ENCODE results near the gene MYOZ3.

The MYOZ3 gene

DNA sequence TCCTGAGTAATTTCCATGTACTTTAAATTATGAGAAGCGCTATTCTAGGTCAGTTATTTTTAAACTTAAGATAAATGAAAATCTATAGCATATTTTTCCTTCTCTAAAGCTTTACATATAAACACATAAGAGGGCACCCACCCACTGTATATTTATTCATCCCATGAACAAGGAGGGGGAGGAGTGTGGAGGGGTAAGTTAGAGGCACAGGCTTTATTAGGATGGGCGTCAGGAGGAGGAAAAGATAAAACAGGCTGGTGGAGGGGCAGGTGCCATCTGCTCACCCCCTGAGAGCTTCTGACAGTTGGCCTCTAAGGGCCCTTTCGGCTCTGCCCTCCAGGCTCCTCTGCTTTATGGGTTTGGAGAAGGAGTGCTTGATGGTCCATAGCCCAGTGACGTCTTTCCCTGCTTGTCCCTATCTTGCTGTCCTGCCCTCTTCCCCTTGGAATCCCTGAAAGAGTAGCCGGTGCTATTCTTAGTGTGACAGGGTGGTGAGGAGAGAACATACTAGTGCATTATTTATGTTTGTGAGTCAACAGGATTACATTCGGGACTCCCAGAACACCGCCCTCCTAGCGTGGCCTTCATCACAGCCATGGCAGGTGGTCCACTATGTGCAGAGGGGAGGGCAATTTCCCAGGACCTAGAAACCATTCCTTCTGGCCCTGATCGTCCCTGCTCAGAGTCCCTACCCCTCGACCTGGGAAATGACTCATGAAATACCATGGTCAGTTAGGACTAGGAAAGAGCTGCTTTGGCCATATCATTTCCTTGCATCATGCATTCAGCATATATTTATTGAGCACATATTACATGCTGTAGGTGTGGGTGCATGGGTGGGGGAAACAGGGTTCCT, 28.5 kb upstream of the MYOZ3 start:
- POLR2A ChIA-PET: no interaction called here
- no peak for DNase-seq (ENCODE audit: extremely low spot score)
- TF ChIP-seq, protein P1, sequence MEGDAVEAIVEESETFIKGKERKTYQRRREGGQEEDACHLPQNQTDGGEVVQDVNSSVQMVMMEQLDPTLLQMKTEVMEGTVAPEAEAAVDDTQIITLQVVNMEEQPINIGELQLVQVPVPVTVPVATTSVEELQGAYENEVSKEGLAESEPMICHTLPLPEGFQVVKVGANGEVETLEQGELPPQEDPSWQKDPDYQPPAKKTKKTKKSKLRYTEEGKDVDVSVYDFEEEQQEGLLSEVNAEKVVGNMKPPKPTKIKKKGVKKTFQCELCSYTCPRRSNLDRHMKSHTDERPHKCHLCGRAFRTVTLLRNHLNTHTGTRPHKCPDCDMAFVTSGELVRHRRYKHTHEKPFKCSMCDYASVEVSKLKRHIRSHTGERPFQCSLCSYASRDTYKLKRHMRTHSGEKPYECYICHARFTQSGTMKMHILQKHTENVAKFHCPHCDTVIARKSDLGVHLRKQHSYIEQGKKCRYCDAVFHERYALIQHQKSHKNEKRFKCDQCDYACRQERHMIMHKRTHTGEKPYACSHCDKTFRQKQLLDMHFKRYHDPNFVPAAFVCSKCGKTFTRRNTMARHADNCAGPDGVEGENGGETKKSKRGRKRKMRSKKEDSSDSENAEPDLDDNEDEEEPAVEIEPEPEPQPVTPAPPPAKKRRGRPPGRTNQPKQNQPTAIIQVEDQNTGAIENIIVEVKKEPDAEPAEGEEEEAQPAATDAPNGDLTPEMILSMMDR (IDR thresholded peaks at IDR 0.05; ENCODE audit: control extremely low read depth, extremely low read depth, low read depth, missing control alignments): no peak
- CTCF ChIA-PET: interaction anchor here (0.9 to 1.3 kb wide), 5 partner anchors 10 to 72 kb away, joined by 3 to 7 read pairs (median 3); no protein-coding TSS in a partner anchor

DNA sequence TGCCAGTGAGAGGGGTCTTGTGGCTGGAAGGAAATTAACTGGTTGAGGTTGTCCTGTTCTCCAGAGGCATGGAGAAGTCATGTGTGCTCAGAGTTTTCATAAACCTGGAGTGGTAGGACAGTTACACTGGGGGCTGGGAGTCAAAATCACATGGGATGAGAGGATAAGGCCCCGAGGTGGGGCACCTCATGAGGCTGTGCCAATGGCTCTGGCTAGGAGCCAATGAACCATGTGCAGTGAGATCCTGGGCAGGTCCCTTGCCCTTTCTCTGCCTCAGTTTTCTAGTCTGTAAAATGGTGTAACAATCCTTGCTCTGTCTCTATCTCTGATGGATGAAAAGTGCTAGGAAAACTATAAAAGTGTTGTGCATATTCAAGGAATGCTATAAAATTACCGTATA, 27.6 kb upstream of the MYOZ3 start:
- TF ChIP-seq, protein P1 (IDR thresholded peaks at IDR 0.05; ENCODE audit: control extremely low read depth, extremely low read depth, low read depth, missing control alignments): no peak
- CTCF ChIA-PET: interaction anchor here (0.6 to 2.1 kb wide), 5 partner anchors 10 to 215 kb away, joined by 3 to 7 read pairs (median 4); no protein-coding TSS in a partner anchor
- no peak for DNase-seq (ENCODE audit: extremely low spot score)
- POLR2A ChIA-PET: no interaction called here

DNA sequence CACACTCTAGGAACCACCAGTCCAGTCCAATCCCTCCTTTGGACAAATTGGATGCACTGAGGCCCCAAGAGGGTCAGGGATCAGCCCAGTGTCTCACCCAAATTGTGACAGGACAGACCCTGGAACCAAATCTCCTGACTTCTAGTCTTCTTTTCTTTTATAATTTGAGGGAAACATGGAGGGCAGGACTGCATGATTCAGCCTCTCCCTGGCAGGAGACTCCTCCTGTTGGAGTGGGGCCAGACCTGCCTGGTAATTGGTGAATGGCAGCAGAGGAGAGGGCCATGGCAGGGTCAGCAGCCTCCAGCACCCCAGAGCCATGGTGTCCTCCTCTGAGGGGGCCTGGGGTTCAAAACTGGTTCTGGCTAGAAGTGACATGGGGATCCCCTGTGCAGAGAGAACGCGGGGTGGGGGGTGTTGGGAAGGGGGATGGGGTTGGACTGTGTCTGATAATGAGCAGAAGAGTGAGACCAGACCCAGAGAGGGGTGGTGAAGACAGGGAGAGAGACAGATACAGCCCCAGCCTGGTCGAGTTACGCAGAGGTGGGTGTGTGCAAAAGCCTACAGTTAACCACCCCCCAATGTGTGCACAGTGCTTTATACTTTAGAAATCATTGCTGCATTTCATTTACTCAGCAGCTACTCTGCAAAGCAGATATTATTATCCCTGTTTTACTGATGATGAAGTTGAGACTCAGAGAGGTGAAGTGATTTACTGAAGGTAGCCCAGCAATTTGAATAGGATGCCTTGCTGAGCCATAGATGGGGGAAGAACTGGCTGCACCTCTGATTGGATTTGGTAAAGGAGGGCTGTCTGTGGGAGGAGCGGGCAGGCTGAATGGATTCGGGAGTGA, 24.4 kb upstream of the MYOZ3 start:
- DNase-seq (ENCODE audit: extremely low spot score): no peak
- TF ChIP-seq, protein P1 (IDR thresholded peaks at IDR 0.05; ENCODE audit: control extremely low read depth, extremely low read depth, low read depth, missing control alignments): no peak
- ChIA-PET POLR2A (no interaction called here), CTCF (no interaction called here)

DNA sequence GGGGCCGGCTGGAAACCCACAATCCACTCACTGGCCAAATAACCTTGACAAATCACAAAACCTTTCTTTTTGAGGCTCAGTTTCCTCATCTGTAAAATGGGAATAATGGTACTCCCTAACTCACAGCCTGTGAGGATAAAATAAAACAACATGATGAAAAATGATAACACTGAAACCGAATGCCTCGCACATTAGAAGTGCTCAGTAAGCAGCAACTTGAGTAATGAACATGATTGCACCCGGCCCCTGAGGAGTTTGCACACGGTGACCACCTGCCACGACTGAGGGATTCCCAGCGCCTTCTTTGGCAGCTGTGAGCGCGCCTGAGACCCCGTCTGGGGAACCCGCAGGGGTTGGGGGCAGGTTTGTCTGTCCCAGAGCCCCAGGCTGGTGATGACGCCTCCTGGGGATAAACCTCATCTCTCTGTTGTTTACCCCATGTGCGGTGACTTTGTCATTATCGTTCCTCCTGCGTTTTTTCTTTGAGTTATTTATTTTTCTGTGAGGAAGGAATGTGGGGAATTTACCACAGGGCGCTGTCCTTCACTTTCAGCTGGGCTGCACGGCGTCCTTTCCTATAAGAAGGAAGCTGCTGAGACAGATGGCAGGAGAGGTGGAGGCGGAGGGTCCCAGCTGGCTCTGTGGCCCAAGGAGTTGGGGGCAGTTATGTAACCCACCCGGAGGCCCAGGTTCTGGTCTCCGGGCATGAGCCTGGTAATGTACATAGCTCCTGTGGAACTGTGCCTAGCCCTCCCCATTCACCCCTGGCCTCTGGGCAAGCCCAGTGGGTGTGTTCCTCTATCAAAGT, 23.6 kb upstream of the MYOZ3 start:
- POLR2A ChIA-PET: no interaction called here
- TF ChIP-seq, protein P1 (IDR thresholded peaks at IDR 0.05; ENCODE audit: control extremely low read depth, extremely low read depth, low read depth, missing control alignments): no peak
- no peak for DNase-seq (ENCODE audit: extremely low spot score)
- CTCF ChIA-PET: interaction anchor here (2.6 kb wide), 1 partner anchor 76 kb away, joined by 13 read pairs; no protein-coding TSS in a partner anchor

DNA sequence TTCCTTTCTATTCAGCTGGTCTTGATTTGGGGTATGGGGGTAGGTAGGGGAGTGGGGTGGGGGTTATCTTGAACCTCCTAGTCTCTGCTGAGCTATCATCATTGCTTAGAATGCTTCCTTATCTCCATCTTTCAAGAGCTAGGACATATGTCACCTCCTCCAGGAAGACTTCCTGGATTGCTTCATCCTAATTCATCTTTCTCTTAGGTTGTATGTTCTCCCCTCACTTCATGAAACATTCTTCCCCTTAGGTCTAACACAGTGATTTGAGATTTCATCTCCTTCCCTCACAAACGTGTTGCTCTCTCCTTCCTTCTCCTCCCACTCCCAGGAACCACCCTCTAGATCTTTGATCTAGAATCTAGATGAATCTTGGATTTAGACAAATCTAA, 23.0 kb upstream of the MYOZ3 start:
- DNase-seq (ENCODE audit: extremely low spot score): no peak
- CTCF ChIA-PET: interaction anchor here (1.2 to 2.6 kb wide), 6 partner anchors 16 to 209 kb away, joined by 3 to 13 read pairs (median 4); partner anchors contain the start of gene IRGM
- TF ChIP-seq, protein P1 (IDR thresholded peaks at IDR 0.05; ENCODE audit: control extremely low read depth, extremely low read depth, low read depth, missing control alignments): no peak
- POLR2A ChIA-PET: no interaction called here
